HG03469 (cell line): Measurements from ENCODE around the gene PDCD7.
"Not testable (repeated sequence)": the region's sequence is repeated elsewhere in the genome, so short reads cannot be mapped to it uniquely, and the experiment has no call there.

Source experiments
- ATAC-seq: cut with Tn5 transposase; IDR thresholded peaks from one replicate; pipeline ENCODE4 v1.9.1; 2021; ENCODE audit warnings: mild to moderate bottlenecking, moderate library complexity, moderate number of reproducible peaks; ENCODE audit not compliant: unreplicated experiment

Gene PDCD7

GRCh38 chr15:65133548-65134200, at the start of gene PDCD7:
TSS of gene PDCD7 (minus strand) at chr15:65133808. CDS start at chr15:65133781, 27 bp downstream.
- peak; percentile 75 for ATAC-seq

GRCh38 chr15:65182538-65182937, 48.9 kb upstream of the PDCD7 start:
- no peak for ATAC-seq

GRCh38 chr15:65181582-65182353, 48.2 kb upstream of the PDCD7 start:
- ATAC-seq = not testable (repeated sequence)

GRCh38 chr15:65180167-65180566, 46.6 kb upstream of the PDCD7 start:
- ATAC-seq = no peak

- ATAC-seq = no peak
These were observed 44.3 kb upstream of the PDCD7 start for GRCh38 chr15:65177901-65178300.

- no peak for ATAC-seq
These were observed 42.4 kb upstream of the PDCD7 start for GRCh38 chr15:65176056-65176455.

GRCh38 chr15:65175511-65175910, 41.9 kb upstream of the PDCD7 start:
- no peak for ATAC-seq

- ATAC-seq = no peak
These were observed 40.9 kb upstream of the PDCD7 start for GRCh38 chr15:65174509-65174908.

- ATAC-seq = no peak
These were observed 38.9 kb upstream of the PDCD7 start for GRCh38 chr15:65172531-65172930.

- ATAC-seq = no peak
These were observed 37.8 kb upstream of the PDCD7 start for GRCh38 chr15:65171428-65171827.

GRCh38 chr15:65165875-65166274, 32.3 kb upstream of the PDCD7 start:
- no peak for ATAC-seq

- ATAC-seq = no peak
These were observed 30.5 kb upstream of the PDCD7 start for GRCh38 chr15:65164139-65164538.

GRCh38 chr15:65163041-65163440, 29.4 kb upstream of the PDCD7 start:
- no peak for ATAC-seq

- ATAC-seq = no peak
These were observed 23.1 kb upstream of the PDCD7 start for GRCh38 chr15:65156692-65157091.

- no peak for ATAC-seq
These were observed 21.1 kb upstream of the PDCD7 start for GRCh38 chr15:65154720-65155119.

- ATAC-seq = no peak
These were observed 14.3 kb upstream of the PDCD7 start for GRCh38 chr15:65147902-65148301.

- ATAC-seq = no peak
These were observed 12.8 kb upstream of the PDCD7 start for GRCh38 chr15:65146438-65146837.

- ATAC-seq = not testable (repeated sequence)
These were observed 5.0 kb upstream of the PDCD7 start for GRCh38 chr15:65138631-65139030.

- ATAC-seq = not testable (repeated sequence)
These were observed 4.3 kb upstream of the PDCD7 start for GRCh38 chr15:65137893-65138292.

- ATAC-seq = not testable (repeated sequence)
These were observed 3.5 kb upstream of the PDCD7 start for GRCh38 chr15:65137089-65137488.

GRCh38 chr15:65134538-65134937, 930 bp upstream of the PDCD7 start:
- no peak for ATAC-seq

GRCh38 chr15:65132878-65133547, 595 bp downstream of the PDCD7 start:
- ATAC-seq = peak; percentile 21
